Neural cell (in vitro differentiated cells): ENCODE measurements around the gene SPATA32. TPM values are rescaled to one million over a fixed set of nuclear protein-coding genes. Genes with fewer than 3 reads are reported as not detected.

Experiments used
- H2AFZ ChIP-seq: fragments of 200-600, 300-800 bp; sonication (generic), shearing (Covaris generic); 2 replicates; pipeline ENCODE4 v1.6.0; 2014; ENCODE audit warnings: low read depth, mild to moderate bottlenecking, antibody characterized with exemption, low read length, moderate library complexity
- H3F3A ChIP-seq: fragments of 200-600 bp; shearing (Covaris generic); 2 replicates; pipeline ENCODE4 v1.6.1; 2016; ENCODE audit warnings: mild to moderate bottlenecking, moderate library complexity, mixed read lengths, antibody characterized with exemption, low read length; ENCODE audit not compliant: insufficient read depth, poor library complexity, severe bottlenecking
- H3K27ac ChIP-seq: fragments of 200-600, 300-800 bp; sonication (generic), shearing (Covaris generic); 2 replicates; pipeline ENCODE4 v1.5.1; 2014; ENCODE audit warnings: mild to moderate bottlenecking, low read length, moderate library complexity
- H3K27me3 ChIP-seq: fragments of 300-800, 200-600 bp; sonication (generic), shearing (Covaris generic); 2 replicates; pipeline ENCODE4 v1.6.0; 2014; ENCODE audit warnings: mild to moderate bottlenecking, low read depth, low read length, moderate library complexity; ENCODE audit not compliant: insufficient read depth
- H3K36me3 ChIP-seq: fragments of 300-800, 200-600 bp; sonication (generic), shearing (Covaris generic); 2 replicates; pipeline ENCODE4 v1.5.1; 2014; ENCODE audit warnings: mild to moderate bottlenecking, antibody characterized with exemption, low read length, moderate library complexity; ENCODE audit not compliant: insufficient read depth
- H3K4me2 ChIP-seq: fragments of 300-800, 200-600 bp; sonication (generic), shearing (Covaris generic); 2 replicates; pipeline ENCODE4 v1.6.0; 2014; ENCODE audit warnings: mild to moderate bottlenecking, low read length
- H3K4me3 ChIP-seq: fragments of 300-800, 200-600 bp; sonication (generic), shearing (Covaris generic); 2 replicates; pipeline ENCODE4 v1.5.1; 2014; ENCODE audit warnings: mild to moderate bottlenecking, low read length, moderate library complexity
- H3K79me2 ChIP-seq: fragments of 200-600 bp; shearing (Covaris generic); replicated peaks from 2 replicates; pipeline ENCODE4 v1.6.0; 2014; ENCODE audit warnings: mild to moderate bottlenecking, low read length, moderate library complexity; ENCODE audit not compliant: insufficient read depth
- H3K9ac ChIP-seq: fragments of 300-800, 200-600 bp; sonication (generic), shearing (Covaris generic); 2 replicates; pipeline ENCODE4 v1.6.1; 2016; ENCODE audit warnings: mild to moderate bottlenecking, low read length, mixed read lengths
- H3K9me2 ChIP-seq: fragments of 200-600 bp; shearing (Covaris generic); 2 replicates; pipeline ENCODE4 v1.6.1; 2016; ENCODE audit warnings: mild to moderate bottlenecking, low read length, mixed read lengths; ENCODE audit not compliant: insufficient read depth
- H3K9me3 ChIP-seq: fragments of 200-600, 300-800 bp; sonication (generic), shearing (Covaris generic); 2 replicates; pipeline ENCODE4 v1.6.1; 2016; ENCODE audit warnings: mild to moderate bottlenecking, mixed run types, low read length, moderate library complexity, mixed read lengths
- H4K20me1 ChIP-seq: fragments of 200-600 bp; shearing (Covaris generic); 2 replicates; pipeline ENCODE4 v1.6.1; 2016; ENCODE audit warnings: mild to moderate bottlenecking, mixed run types; ENCODE audit not compliant: insufficient read depth
- CTCF ChIP-seq: fragments of 450-650 bp; IDR thresholded peaks from 2 replicates; pipeline ENCODE4 v1.5.1; 2014; ENCODE audit warnings: antibody characterized with exemption, mild to moderate bottlenecking, moderate library complexity; ENCODE audit not compliant: poor library complexity, severe bottlenecking
- EP300 ChIP-seq: fragments of 450-650 bp; conservative IDR thresholded peaks from 2 replicates; pipeline ENCODE4 v1.6.1; 2014; ENCODE audit warnings: antibody characterized with exemption, mild to moderate bottlenecking, moderate library complexity; ENCODE audit not compliant: poor library complexity, severe bottlenecking
- EZH2 ChIP-seq: fragments of 200-600, 300-800 bp; shearing (Covaris generic), sonication (generic); IDR thresholded peaks from 2 replicates; pipeline ENCODE4 v1.6.1; 2014; ENCODE audit warnings: antibody characterized with exemption, low read length, borderline replicate concordance, mild to moderate bottlenecking; ENCODE audit not compliant: insufficient read depth, poor library complexity, severe bottlenecking
- MXI1 ChIP-seq: fragments of 450-650 bp; conservative IDR thresholded peaks from 2 replicates; pipeline ENCODE4 v1.6.1; 2014; ENCODE audit warnings: antibody characterized with exemption, mild to moderate bottlenecking; ENCODE audit not compliant: poor library complexity, severe bottlenecking
- POLR2AphosphoS5 ChIP-seq: IDR thresholded peaks from 2 replicates; pipeline ENCODE4 v1.6.1; 2012
- RAD21 ChIP-seq: fragments of 450-650 bp; conservative IDR thresholded peaks from 2 replicates; pipeline ENCODE4 v1.6.1; 2014; ENCODE audit warnings: antibody characterized with exemption, mild to moderate bottlenecking, moderate library complexity
- SMC3 ChIP-seq: fragments of 450-650 bp; conservative IDR thresholded peaks from 2 replicates; pipeline ENCODE4 v1.6.1; 2014; ENCODE audit warnings: antibody characterized with exemption, mild to moderate bottlenecking, moderate library complexity; ENCODE audit not compliant: poor library complexity
- TAF1 ChIP-seq: IDR thresholded peaks from 2 replicates; pipeline ENCODE4 v1.6.1; 2012; ENCODE audit warnings: low read depth
- polyA plus RNA-seq: library from polyadenylated mRNA; depleted of rRNA; stranded (reverse); fragments of >200 nt; gene quantifications from 2 replicates; pipeline ENCODE4 v1.2.3, GENCODE V29; 2014
- TF ChIP-seq, protein P1 (sequence below): IDR thresholded peaks from 2 replicates; pipeline ENCODE4 v1.6.1; 2012; ENCODE audit warnings: borderline replicate concordance

Gene SPATA32
- polyA plus RNA-seq, 1 donor from 2014 or later: not detected

DNA sequence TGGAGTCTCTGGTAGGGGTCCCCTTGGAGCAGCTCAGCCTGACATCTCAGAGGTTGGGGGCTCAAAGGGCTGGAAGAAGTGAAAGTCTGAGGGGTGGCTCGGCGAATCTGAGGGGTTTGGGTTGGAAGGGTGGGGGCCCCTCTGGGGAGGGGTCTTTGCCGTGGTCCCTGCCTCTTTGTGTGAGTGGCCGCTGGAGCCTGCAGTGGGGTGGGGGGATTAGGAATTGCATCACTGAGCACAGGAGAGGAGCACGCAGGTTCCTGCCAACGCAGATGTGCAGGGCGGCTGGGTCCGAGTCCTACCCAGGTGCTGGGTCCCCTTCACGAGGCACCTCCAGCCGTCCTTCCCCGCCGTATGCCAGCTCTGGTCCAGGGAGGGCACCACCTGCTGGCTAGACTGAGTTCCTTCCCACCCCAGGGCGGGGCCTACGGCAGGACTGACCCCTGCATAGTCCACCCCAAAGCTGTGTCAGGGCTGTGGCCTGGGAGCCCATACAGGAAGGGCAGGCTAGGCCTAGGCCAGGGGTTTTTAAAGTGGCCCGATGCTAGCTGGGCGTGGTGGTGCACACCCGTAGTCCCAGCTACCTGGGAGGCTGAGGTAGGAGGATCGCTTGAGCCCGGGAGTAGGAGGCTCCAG, 30.3 kb downstream of the SPATA32 start:
- H3K79me2 ChIP-seq: no peaks in the 10 kb centered on the region
- H3K4me2 ChIP-seq: no peak overlapping the region
- H3K27ac ChIP-seq: no peak overlapping the region
- no peak overlapping the region for H3K9ac ChIP-seq
- no peaks in the 10 kb centered on the region for H3K36me3 ChIP-seq
- H3K9me2 ChIP-seq: no peaks in the 10 kb centered on the region
- no peaks in the 10 kb centered on the region for H3F3A ChIP-seq
- no peak overlapping the region for H2AFZ ChIP-seq
- H3K9me3 ChIP-seq: no peaks in the 10 kb centered on the region
- H3K27me3 ChIP-seq: no peaks in the 10 kb centered on the region
- no peaks in the 10 kb centered on the region for H4K20me1 ChIP-seq
- no peak overlapping the region for H3K4me3 ChIP-seq
- TF ChIP-seq MXI1: no peak
- no peak for TF ChIP-seq TAF1
- TF ChIP-seq CTCF: no peak
- TF ChIP-seq SMC3: no peak
- TF ChIP-seq, protein P1, sequence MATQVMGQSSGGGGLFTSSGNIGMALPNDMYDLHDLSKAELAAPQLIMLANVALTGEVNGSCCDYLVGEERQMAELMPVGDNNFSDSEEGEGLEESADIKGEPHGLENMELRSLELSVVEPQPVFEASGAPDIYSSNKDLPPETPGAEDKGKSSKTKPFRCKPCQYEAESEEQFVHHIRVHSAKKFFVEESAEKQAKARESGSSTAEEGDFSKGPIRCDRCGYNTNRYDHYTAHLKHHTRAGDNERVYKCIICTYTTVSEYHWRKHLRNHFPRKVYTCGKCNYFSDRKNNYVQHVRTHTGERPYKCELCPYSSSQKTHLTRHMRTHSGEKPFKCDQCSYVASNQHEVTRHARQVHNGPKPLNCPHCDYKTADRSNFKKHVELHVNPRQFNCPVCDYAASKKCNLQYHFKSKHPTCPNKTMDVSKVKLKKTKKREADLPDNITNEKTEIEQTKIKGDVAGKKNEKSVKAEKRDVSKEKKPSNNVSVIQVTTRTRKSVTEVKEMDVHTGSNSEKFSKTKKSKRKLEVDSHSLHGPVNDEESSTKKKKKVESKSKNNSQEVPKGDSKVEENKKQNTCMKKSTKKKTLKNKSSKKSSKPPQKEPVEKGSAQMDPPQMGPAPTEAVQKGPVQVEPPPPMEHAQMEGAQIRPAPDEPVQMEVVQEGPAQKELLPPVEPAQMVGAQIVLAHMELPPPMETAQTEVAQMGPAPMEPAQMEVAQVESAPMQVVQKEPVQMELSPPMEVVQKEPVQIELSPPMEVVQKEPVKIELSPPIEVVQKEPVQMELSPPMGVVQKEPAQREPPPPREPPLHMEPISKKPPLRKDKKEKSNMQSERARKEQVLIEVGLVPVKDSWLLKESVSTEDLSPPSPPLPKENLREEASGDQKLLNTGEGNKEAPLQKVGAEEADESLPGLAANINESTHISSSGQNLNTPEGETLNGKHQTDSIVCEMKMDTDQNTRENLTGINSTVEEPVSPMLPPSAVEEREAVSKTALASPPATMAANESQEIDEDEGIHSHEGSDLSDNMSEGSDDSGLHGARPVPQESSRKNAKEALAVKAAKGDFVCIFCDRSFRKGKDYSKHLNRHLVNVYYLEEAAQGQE: no peak
- TF ChIP-seq EP300: no peak
- no peak for TF ChIP-seq POLR2AphosphoS5
- TF ChIP-seq EZH2: no peak
- TF ChIP-seq RAD21: no peak

DNA sequence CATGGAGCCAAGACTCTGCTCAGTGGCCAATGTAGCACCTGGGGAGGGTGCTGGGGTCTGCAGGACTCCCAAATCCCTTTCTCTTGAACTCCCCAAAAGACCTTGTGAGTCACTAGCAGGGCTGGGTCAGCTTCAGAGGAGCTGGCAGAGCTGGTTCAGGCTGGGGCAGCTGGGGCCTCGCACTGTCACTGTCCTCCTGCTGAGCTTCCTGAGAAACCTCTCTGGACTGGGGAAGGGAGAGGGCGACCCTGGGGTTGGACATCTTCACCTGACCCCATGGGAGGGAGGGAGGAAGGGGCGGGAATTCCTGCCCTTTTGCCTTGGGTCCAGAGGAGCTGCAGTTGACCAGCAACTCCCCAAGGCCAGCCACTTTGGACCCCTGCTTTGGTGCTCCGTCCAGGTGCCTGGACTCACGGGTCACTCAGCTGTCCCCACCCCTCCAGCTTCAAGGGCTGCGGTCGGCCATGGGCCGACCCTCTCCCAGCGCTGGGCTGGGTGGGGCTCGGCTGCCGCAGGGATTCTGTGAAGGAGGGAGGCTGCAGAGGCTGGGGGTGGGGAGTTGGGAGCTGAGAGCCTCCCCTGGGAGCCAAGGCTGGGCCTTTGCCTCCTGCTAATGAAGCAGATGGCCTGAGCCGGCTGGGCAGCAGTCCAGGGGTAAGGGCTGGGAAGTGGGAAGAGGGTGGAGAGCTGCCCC, 31.0 kb downstream of the SPATA32 start:
- Histone ChIP-seq H3K36me3 (no peaks in the 10 kb centered on the region), H3F3A (no peaks in the 10 kb centered on the region), H3K9me2 (no peaks in the 10 kb centered on the region), H4K20me1 (no peaks in the 10 kb centered on the region), H3K4me3 (no peak overlapping the region), H3K27ac (no peak overlapping the region), H3K9me3 (no peaks in the 10 kb centered on the region), H3K27me3 (no peaks in the 10 kb centered on the region), H3K4me2 (no peak overlapping the region), H3K9ac (no peak overlapping the region), H3K79me2 (no peaks in the 10 kb centered on the region), H2AFZ (no peak overlapping the region)
- TF ChIP-seq RAD21 (no peak), MXI1 (no peak), TAF1 (no peak), EP300 (no peak), CTCF (no peak), POLR2AphosphoS5 (no peak), EZH2 (no peak), SMC3 (no peak)
- TF ChIP-seq, protein P1: no peak
